CD4-positive, alpha-beta T cell treated with Interleukin-10 for 1 hour (primary cell): Measurements from ENCODE around the gene ANKRD16.
"Not testable (repeated sequence)": the region's sequence is repeated elsewhere in the genome, so short reads cannot be mapped to it uniquely, and the experiment has no call there.

Experiments
- DNase-seq: peaks from one replicate; pipeline ENCODE4 v3.0.0-alpha.2; 2020

Gene ANKRD16

DNA sequence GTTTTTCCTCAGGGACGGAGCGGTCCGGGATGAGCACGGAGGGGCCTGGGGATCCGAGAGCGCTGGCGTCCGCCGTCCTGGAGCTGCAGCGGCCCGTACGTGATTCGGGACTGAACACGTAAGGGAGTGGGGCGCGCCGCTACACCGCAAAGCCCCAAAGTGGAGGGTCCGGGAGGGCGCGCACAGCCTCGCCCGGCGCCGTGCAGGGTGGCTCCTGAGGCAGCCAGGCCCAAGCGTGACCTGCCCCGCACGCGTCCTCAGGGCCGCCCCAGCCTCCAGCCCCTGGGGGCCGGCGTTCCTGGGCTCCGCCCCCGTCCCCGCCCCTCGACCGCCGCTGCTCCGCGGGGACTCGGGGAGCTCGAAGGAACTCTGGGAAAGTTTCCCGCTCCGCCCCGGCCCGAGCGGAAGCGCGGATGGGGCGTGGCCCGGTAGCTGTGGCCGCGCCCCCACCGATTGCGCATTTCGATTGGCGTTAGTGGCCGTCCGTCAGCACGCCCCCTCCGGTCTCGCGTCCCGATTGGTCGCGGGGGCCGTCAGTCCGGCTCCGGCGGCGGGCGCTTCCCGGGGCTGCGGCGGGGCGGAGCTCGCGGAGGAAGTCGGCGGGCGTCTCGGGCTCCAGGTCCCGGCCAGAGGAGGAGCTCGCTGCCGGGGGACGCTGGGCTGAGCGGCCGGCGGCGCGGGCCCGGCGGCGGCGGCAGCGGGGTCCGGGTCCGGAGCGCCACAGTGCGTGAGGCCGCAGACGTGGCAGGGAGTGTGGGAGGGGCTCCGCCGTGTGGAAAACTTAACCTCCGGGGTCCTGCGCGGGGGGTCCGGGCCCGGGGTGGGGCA lies at the start of gene ANKRD16, which contains the start of gene FBH1:
Gene ANKRD16, minus strand, starts transcription at position 270 of the 828 bp plus-strand sequence. CDS start 539 bp downstream, outside the sequence.
Gene FBH1, plus strand, starts transcription at position 620 of the 828 bp plus-strand sequence. Its CDS starts 103 bp downstream, at position 723.
- DNase-seq, result peak; percentile 98

DNA sequence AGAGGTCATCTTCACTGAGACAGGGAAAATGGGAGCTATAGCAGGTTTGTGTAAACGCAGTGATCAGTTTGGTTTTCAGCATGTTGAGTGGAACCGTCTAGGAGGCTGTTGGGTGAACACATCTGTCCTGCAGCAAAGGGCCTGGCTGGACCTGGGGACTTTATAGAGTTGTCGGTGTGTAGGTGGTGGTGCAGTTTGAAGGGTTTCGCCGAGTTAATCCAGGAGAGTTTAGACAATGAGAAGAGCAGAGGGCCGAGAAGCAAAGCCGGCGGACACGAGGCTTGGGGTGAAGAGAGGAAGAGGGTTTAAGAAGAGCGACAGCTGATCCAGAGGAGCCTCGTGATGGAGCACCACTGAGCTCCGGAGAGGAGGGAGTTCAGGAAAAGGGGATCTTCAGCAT lies 48.6 kb upstream of the ANKRD16 start:
- DNase-seq, result no peak

DNA sequence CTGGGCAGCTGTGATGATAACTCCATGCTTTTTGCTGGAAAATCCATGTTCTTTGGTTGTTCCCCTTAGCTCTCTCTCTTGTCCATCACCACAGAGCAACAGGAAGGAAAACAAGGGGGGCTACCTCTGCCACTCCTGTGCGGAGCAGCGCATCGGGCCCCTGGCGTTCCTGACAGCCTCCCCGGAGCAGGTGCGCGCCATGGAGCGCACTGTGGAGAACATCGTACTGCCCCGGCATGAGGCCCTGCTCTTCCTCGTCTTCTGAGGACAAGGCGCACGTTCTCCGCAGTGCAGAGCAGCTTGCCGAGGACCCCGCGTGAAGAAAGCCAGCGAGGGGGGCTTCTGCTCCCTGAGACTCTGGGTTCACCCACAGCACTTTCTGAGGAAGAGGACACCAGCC lies 47.3 kb upstream of the ANKRD16 start:
- no peak for DNase-seq

DNA sequence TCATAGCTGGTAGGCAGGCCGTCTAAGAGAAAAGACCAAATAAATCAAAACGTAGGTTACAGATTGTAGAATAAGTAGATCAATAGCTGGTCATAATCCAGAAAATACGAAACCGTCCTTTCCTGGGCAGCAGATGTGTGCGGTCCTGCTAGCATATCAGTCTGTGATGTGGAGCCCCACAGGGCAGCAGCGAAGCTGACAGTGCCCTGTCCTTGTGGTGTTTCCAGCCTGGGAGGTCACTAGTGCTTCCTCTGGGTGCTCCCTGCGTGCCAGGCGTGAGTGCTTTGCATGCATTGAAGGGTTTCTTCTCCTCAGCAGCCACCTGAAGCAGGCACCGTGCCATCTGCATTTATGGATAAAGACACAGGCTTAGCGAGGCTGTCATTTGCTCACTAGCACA lies 45.9 kb upstream of the ANKRD16 start:
- DNase-seq, result no peak

DNA sequence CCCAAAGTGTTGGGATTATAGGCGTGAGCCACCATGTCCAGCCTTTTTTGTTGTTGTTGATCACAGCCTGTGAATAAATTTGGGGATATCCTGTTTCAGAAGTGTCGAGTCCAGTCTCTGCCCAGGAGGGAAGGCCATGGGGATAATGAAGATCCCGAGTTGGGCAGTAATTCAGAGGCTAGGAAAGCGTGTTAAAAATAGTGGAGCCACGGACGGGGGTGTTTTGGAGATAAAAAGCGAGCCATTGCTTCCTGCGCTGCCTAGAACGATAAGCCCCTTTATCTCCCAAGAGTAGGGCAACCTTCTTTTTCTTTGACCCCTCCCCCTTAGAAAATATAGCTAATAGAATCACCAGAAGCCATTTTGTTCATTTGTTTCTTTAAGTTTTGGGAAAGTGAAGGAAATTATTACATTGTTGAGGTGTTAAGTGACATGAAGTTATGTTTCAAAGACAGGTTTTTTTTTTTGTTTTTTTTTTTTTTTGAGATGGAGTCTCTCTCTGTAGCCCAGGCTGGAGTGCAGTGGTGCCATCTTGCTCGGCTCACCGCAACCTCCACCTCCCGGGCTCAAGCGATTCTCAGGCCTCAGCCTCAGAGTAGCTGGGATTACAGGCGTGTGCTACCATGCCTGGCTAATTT lies 44.3 kb upstream of the ANKRD16 start:
- DNase-seq, result no peak

DNA sequence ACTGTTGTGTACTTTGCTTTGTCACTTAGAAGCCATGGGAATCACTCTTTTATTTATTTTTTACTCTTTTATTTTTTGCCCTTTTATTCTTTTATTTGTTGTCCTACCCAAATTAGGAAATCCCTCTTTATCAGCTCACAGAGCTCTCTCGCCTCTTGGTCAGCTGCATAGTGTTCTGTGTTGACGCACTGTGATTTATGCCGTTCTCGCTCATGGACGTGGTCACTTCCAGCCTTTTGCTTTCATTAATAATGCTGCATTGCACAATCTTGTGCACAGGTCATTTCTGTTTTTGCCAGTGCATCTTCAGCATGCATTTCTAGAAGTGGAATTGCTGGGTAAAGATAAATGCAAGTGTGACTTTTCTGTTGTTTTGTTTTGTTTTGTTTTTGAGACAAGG lies 42.7 kb upstream of the ANKRD16 start:
- DNase-seq, result no peak

DNA sequence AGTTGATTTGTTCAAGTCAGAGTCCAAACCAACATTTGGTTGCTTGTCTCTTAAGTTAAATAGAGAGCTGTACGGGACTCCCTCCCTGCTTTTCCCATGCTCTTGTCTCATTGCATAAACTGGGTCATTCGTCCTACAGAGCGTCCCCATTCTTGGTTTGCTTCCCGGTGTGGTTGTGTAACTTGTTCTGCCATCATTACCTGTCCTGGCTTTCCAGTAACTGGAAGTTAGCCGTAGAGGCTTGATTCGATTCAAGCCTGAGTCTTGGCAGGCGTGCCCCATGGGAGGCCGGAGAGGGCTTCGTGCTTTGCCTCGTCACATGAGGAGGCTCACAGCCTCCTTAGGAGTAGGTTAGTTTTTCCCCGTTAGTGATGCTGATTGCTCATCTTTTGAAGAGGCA lies 40.6 kb upstream of the ANKRD16 start:
- DNase-seq, result no peak

DNA sequence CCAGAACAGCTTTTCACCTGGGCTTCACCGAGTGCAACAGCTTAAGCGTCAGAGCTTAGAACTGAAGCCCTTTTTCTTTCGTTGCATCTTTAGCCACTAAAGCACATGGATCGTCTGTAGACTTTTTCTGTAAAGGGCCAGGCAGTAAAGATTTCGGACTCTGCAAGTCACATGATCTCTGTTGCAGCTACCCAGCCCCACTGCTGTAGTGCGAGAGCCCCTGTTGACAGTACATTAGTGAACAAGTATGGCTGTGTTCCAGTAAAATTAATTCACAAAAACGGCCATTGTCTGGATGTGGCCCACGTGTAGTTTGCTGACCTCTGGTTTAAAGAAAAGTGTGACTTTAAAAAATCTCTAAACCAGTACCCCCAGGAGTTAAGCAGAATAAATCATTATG lies 39.7 kb upstream of the ANKRD16 start:
- DNase-seq, result no peak

DNA sequence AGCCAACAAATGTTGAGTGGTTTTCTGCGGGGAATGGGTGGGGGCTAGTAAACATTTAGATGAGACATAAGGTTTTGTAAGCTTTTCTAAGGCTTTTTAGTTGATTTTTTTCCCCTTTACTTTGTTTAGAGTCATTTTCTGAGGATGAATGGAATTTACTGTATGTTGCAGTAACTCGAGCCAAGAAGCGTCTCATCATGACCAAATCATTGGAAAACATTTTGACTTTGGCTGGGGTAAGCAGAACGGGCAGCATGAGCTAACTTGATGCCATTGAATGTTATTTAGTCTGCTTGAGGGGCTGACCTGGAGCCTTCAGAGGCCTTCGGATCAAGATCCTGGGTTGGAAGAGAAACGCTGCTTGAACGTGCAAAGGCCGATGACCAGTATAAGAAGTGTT lies 37.6 kb upstream of the ANKRD16 start:
- DNase-seq, result no peak

DNA sequence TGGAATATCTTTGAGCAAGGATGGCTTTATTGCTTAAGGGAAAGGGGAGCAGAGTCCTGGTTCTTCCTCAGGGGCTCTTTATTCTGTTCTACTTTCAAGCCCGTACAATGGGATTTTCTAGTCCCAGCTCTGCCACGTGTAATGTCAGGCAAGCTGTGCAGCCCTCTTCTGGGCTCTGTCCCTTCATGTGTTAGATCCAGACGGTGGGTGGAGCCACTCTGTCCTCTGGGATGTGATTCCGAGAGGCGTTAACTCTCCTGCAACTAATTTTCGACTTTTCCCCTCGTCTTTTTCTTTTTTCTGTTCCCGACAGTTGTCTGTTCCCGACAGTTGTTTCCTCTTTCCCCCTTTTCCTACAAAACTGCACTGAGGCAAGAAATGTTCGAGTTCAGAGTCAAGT lies 35.2 kb upstream of the ANKRD16 start:
- no peak for DNase-seq

DNA sequence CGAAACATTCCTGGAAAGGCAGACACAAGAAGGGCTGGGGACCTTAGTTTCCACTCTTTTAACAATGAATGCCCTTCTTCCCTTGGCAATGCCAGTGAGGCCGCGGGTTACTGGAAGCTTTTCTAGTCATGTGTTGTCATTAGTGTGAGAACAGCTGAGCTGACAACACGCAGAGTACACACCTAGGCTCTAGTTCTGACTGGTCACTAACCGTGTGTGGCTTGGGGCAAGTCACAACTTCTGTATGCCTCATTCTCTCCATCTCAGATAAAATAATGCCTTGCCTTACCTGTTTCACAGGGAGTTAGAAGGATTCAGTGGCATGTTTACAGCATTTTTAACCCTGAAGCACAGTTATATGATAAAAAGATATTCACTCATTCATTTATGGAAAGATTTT lies 32.1 kb upstream of the ANKRD16 start:
- no peak for DNase-seq

DNA sequence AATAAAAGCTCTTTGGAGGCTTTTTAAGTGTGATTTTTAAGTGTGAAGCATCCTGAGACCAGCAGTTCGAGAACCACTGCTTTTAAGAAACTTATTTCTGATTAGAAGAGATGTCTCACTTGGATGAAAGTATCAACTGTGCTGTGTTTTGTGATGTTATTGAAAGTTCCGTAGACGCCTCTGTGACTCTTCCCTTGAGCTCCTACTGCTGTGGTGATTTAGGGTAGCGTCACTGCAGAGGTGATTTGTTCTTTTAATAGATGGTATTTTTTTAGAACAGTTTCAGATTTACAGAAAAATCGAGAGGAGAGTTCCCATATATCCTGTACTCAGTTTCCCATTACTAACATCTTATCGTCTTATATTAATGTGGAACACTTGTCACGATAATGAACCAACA lies 29.9 kb upstream of the ANKRD16 start:
- no peak for DNase-seq

DNA sequence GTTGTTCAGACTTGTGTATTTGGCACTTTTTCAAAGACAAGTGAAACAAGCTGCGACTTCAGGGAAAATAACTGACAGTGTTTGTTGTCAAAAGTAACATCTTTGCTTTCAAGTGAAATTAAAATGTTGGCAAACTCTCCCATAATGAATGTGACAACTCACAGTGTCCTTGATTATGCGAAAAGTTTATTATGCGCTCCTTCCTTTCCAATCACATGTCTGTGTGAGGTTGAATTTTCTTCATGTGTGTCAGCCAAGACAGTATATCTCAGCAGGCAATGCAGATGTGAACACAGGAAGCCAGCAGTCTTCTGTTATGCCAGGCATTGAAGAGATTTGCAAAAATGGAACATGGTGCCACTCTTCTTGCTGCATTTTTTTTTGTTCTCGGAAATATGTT lies 29.1 kb upstream of the ANKRD16 start:
- no peak for DNase-seq

DNA sequence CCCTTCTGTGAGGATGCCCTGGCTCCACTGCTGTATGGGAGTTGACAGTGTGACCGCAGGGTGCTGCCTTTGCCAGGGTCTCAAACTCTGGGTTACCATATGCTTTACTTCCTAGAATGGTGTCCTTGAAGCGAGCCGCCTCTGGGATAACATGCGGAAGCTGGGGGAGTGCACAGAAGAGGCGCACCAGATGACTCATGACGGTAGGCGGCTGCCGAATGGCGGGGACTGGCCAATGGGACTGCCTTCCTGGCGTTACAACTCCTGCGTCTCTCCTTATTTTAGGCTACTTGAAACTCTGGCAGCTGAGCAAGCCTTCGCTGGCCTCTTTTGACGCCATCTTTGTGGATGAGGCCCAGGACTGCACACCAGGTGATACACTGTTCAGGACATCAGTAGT lies 27.6 kb upstream of the ANKRD16 start:
- DNase-seq, result no peak

DNA sequence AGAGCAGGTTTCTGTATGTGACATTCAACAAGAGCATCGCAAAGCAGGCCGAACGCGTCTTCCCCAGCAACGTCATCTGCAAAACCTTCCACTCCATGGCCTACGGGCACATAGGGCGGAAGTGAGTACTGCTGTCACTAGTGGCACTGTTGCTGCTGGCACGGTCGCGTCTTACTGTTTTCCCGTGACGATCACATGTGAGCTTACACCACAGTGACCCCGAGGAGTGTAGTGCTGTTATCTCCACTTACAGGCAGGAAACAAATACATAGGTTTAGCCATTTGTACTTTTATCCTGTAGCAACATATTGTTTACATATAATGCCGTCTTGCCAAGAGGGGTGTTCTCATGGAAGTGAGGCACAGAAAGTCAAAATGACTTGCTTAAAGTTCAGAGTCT lies 25.8 kb upstream of the ANKRD16 start:
- no peak for DNase-seq

DNA sequence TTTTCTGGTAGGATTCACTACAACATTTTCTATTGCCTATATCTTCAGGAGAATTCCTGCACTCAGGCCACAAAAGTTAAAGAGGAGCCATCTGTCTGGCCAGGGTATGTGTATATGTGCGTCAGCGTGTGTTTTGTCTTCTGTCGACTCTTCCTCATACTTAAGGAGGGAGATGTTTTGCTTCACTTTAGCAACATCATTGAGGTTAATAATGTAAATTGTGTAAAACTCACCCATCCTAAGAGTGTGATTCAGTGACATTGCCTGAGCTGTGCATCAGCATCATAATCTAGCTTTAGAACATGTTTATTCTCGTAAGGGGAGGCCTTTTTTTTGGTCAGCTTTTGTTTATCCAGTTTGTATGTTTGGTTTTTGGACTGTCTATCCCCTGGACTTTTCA lies 24.0 kb upstream of the ANKRD16 start:
- DNase-seq, result no peak

DNA sequence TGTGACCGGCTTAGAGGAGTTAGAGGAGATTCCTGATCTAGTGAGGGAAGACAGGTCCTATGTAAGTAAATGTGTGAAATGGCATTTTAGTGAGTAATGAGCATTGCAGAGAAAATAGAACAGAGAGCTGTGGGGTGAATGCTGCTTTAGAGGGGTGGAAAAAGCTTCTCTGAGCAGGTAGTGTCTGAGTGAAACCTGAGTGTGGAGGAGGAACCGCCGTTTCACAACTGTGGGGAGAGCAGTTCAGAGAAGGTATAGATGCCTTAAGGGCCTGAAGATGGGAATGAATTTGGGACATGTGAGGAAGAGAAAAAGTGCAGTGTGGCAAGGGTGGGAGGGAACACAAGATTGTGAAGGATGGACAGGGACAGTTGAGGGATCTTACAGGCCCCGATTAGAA lies 22.0 kb upstream of the ANKRD16 start:
- no peak for DNase-seq

DNA sequence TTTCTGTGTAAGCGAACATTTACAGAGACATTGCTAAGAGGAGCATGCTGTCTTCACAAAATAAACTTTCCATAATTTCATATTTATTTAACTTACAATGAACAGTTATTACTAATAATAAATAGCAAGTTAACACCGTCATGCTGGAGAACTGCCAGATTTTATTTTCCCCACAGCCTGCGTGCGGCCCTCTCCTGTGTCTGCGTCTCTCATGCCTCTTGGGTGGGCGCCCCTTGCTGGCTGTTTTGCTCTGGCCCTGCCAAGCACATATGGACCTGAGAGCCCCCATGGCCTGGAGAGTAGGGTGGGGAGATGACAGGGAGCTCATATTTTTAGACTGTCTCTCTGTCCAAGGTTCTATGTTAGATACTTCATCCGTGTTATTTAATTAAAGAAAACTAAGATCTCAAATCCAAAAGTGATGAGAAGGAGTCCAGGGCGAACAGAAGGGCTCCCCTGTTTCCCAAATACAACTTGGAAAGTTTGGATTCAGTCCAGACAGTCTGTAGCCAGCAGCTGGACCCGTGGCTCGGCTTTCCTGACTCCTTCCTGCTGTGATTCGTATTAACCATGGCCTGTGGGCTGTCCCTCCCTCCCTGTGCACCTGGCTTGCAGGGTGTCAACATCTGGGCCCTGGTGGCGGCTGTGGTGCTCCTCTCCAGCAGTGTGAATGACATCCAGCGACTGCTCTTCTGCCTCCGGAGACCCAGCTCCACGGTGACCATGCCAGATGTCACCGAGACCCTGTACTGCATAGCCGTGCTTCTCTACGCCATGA lies 20.8 kb upstream of the ANKRD16 start:
- DNase-seq, result no peak

DNA sequence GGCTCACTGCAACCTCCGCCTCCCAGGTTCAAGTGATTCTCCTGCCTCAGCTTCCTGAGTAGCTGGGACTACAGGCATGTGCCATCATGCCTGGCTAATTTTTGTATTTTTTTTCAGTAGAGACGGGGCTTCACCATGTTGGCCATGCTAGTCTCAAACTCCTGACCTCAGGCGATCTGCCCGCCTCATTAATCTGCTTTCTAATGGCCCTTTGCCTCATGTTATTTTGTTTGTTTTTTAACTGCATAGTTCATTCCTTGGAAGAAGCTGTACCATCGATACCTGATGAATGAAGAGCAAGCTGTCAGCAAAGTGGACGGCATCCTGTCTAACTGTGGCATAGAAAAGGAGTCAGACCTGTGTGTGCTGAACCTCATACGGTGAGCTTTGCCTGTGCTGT lies 19.0 kb upstream of the ANKRD16 start:
- DNase-seq, result not testable (repeated sequence)

DNA sequence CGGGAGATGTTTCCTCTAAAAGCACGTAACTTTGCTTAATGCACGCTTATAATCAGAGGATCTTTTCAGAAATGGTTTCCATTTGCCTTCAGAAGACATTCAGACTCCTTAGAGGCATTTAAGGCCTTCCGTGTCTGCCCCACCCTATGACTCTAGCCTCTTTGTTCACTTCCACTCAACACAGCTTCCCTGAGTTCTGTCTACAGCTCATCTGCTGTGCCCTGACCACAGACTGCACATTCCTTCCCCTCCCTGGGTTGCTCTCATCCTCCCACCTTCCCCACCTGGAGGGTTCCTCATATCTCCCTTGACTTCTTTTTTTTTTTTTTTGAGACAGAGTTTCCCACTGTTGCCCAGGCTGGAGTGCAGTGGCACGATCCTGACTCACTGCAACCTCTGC lies 17.0 kb upstream of the ANKRD16 start:
- no peak for DNase-seq

DNA sequence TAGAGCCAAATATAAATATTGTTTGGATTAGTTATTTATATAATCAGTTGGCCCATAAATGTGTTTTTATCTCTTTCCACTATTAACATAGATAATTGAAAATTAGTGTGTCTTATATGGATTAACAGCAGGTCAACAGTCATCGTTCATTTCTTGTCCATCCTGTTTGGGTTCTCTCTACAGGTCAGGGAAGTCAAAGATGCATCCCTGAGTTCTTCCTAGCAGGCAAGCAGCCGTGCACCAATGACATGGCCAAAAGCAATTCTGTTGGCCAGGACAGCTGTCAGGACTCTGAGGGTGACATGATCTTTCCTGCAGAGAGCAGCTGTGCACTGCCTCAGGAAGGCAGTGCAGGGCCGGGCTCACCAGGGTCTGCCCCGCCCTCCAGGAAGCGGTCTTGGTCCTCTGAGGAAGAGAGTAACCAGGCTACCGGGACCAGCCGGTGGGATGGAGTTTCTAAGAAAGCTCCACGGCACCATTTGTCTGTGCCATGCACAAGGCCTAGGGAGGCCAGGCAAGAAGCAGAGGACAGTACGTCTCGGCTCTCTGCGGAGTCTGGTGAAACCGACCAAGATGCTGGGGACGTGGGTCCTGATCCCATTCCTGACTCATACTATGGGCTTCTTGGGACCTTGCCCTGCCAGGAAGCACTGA lies 16.3 kb upstream of the ANKRD16 start:
- no peak for DNase-seq

DNA sequence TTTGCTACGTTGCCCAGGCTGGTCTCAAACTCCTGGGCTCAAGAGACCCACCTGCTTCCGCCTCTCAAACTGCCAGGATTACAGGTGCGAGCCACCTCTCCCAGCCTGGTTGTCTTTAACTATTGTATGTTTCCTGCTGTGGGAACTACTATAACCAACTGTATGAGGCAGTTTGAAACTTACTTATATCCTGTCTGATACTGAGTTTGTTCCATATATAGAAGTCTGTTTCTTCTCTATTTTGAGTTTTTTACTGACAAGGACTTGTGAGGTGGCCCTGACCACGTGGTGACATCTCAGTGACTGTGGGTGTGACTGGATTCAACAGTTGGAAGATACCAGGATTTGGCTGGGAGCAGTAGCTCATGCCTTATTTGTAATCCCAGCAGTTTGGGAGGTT lies 14.5 kb upstream of the ANKRD16 start:
- no peak for DNase-seq

DNA sequence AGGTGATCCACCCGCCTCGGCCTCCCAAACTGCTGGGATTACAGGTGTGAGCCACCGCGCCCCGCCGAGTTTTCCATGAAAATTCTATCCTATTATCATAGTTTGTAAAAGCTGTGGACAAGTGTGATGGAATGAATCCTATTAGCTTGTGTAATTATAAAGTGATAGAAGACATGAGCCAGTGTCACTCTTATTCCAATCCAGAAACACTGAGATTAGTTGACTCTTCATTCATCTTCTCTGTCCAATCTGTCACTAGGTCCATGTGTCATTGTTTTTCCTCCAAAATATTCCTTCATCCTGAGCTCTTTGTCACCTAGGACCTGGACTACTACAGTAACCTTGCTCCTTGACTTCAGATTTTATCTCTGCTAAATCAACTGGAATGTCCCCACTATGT lies 13.9 kb upstream of the ANKRD16 start:
- DNase-seq, result no peak
